HepG2 (cell line): ENCODE data around the gene TSPAN17.

Experiments
- HCFC1 ChIP-seq: fragments of 150-350 bp; IDR thresholded peaks from 2 replicates; pipeline ENCODE4 v1.6.1; 2014; ENCODE audit warnings: low read depth, low read length
- POLR2A ChIP-seq, 2 experiments: IDR thresholded peaks; 2 replicates each; pipeline ENCODE4 v1.6.1; 2011; ENCODE audit warnings: low read depth in 2 of 2, low read length in 2 of 2, mild to moderate bottlenecking in 1 of 2, moderate library complexity in 1 of 2; ENCODE audit not compliant: insufficient read depth in 1 of 2
- SMC3 ChIP-seq: IDR thresholded peaks from 2 replicates; pipeline ENCODE4 v1.6.1; 2011; ENCODE audit warnings: low read length, improper control_type of control experiment

DNA sequence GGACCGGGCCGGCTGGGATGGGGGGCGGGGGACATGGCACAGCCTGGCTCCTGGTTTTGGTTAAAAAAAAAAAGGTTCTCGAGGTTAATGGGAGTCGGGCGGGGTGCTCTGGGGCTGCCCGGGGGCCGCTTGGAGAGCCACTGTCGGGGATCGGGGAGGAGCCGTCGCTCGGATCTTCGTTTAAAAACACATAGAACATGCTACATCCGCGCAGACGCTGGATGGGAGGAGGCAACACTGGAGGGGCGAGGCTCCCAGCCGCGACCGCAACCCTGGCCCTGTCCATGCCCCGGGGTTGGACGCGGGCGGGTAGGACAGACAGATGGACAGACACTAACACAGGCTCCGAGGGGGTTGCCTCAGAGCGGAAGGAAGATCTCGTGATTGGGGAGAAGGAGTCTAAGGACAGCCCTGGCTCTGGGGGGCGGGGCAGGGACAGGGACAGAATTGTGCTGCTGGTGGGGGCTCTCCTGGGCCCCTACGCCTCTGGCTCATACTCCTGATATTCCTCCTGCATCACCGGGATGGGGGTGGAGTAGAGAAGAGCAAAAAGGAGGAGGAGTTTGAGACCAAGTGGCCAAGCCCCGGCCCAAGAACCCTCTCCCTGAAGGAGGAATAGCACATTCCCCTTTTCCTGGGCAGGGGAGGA lies 26.8 kb upstream of the TSPAN17 start:
- TF ChIP-seq HCFC1 (no peak), POLR2A (IDR thresholded peaks at IDR 0.05; ENCODE audit: insufficient read depth in 1 of 2, low read depth in 2 of 2, low read length in 2 of 2) (no peak), SMC3 (no peak)
